Stimulated activated naive B cell treated with anti-CD40 and anti-IgM and Interleukin-4, amounts not matched to agents 10 μg/mL and 1 μg/mL and 100 μg/mL, for 72 hours (primary cell): Measurements from ENCODE around the gene ACTL7A.
A peak's percentile ranks its signal among the peaks of the same experiment; 100 is the strongest.

Experiments used
- ATAC-seq, 2 donors: fragments of 150-1000 bp; cut with Tn5 transposase; replicated peaks; 2 replicates each; pipeline ENCODE4 v1.10.0; 2021; ENCODE audit warnings: moderate library complexity in 1 of 2
- DNase-seq: peaks from one replicate; pipeline ENCODE4 v3.0.0; 2021
- H3K27ac Mint-ChIP-seq: one replicate; pipeline ENCODE4 v1.8.0; 2022; ENCODE audit warnings: mild to moderate bottlenecking, mixed read lengths
- H3K27me3 Mint-ChIP-seq, 2 donors: one replicate each; pipeline ENCODE4 v1.8.0; 2022; ENCODE audit warnings: mixed read lengths in 2 of 2
- H3K36me3 Mint-ChIP-seq, 2 donors: one replicate each; pipeline ENCODE4 v1.8.0; 2022; ENCODE audit warnings: mixed read lengths in 2 of 2, mild to moderate bottlenecking in 1 of 2
- H3K4me1 Mint-ChIP-seq, 2 donors: one replicate each; pipeline ENCODE4 v1.8.0; 2022; ENCODE audit warnings: mixed read lengths in 2 of 2, mild to moderate bottlenecking in 1 of 2
- H3K4me3 Mint-ChIP-seq, 2 donors: one replicate each; pipeline ENCODE4 v1.8.0; 2022; ENCODE audit warnings: mild to moderate bottlenecking in 2 of 2, mixed read lengths in 2 of 2, moderate library complexity in 1 of 2
- H3K9me3 Mint-ChIP-seq, 2 donors: one replicate each; pipeline ENCODE4 v1.8.0; 2022; ENCODE audit warnings: mixed read lengths in 2 of 2, mild to moderate bottlenecking in 1 of 2

Gene ACTL7A

GRCh38 chr9:108855888-108856287 lies 6.2 kb upstream of the ACTL7A start, which contains the start of gene ACTL7B:
Gene ACTL7B, minus strand, starts transcription at chr9:108855986. Its CDS starts 56 bp downstream, at chr9:108855930.
- H3K27ac Mint-ChIP-seq, result no peak within 1 kb of the TSS
- no peaks in the 10 kb centered on the region for H3K36me3 Mint-ChIP-seq
- H3K27me3 Mint-ChIP-seq, result no peaks in the 10 kb centered on the region
- H3K4me3 Mint-ChIP-seq, result no peak within 1 kb of the TSS
- no peak for DNase-seq
- no peak for ATAC-seq
- H3K9me3 Mint-ChIP-seq, result no peaks in the 10 kb centered on the region
- H3K4me1 Mint-ChIP-seq, result peaks cover 0 to 8% of the 10 kb centered on the region in 2 donors

GRCh38 chr9:108857572-108857971 lies 4.5 kb upstream of the ACTL7A start:
- ATAC-seq (no peak), DNase-seq (no peak)
- Mint-ChIP-seq H3K27me3 (no peaks in the 10 kb centered on the region), H3K27ac (no peak overlapping the region), H3K4me1 (peaks cover 0 to 8% of the 10 kb centered on the region in 2 donors), H3K9me3 (no peaks in the 10 kb centered on the region), H3K36me3 (peaks cover 0 to 4% of the 10 kb centered on the region in 2 donors), H3K4me3 (no peak overlapping the region)

- Mint-ChIP-seq H3K4me3 (no peak overlapping the region), H3K27me3 (no peaks in the 10 kb centered on the region), H3K27ac (no peak overlapping the region), H3K9me3 (no peaks in the 10 kb centered on the region), H3K36me3 (peaks cover 0 to 5% of the 10 kb centered on the region in 2 donors), H3K4me1 (peaks cover 0 to 8% of the 10 kb centered on the region in 2 donors)
- no peak for DNase-seq
- peak; percentile 31 to 48 for ATAC-seq
These were observed 2.5 kb upstream of the ACTL7A start for GRCh38 chr9:108859459-108860114.

GRCh38 chr9:108860354-108860753 lies 1.7 kb upstream of the ACTL7A start:
- H3K4me3 Mint-ChIP-seq, result no peak overlapping the region
- H3K9me3 Mint-ChIP-seq, result no peaks in the 10 kb centered on the region
- H3K27ac Mint-ChIP-seq, result no peak overlapping the region
- H3K36me3 Mint-ChIP-seq, result peaks cover 0 to 5% of the 10 kb centered on the region in 2 donors
- H3K4me1 Mint-ChIP-seq, result peaks cover 0 to 8% of the 10 kb centered on the region in 2 donors
- ATAC-seq, result no peak
- no peak for DNase-seq
- no peaks in the 10 kb centered on the region for H3K27me3 Mint-ChIP-seq

- DNase-seq (no peak), ATAC-seq (no peak)
- no peaks in the 10 kb centered on the region for H3K9me3 Mint-ChIP-seq
- no peak overlapping the region for H3K27ac Mint-ChIP-seq
- H3K36me3 Mint-ChIP-seq, result peaks cover 0 to 5% of the 10 kb centered on the region in 2 donors
- H3K4me1 Mint-ChIP-seq, result peaks cover 0 to 8% of the 10 kb centered on the region in 2 donors
- no peaks in the 10 kb centered on the region for H3K27me3 Mint-ChIP-seq
- H3K4me3 Mint-ChIP-seq, result no peak overlapping the region
These were observed 1.3 kb upstream of the ACTL7A start for GRCh38 chr9:108860764-108861163.

- Mint-ChIP-seq H3K36me3 (peaks cover 0 to 5% of the 10 kb centered on the region in 2 donors), H3K27ac (no peak overlapping the region), H3K27me3 (no peaks in the 10 kb centered on the region), H3K4me3 (no peak overlapping the region), H3K9me3 (no peaks in the 10 kb centered on the region), H3K4me1 (peaks cover 0 to 8% of the 10 kb centered on the region in 2 donors)
- ATAC-seq (no peak), DNase-seq (no peak)
These were observed 602 bp upstream of the ACTL7A start for GRCh38 chr9:108861464-108861863.

GRCh38 chr9:108863891-108864290 lies 1.8 kb downstream of the ACTL7A start:
- no peaks in the 10 kb centered on the region for H3K27me3 Mint-ChIP-seq
- H3K4me3 Mint-ChIP-seq, result no peak overlapping the region
- peaks cover 0 to 8% of the 10 kb centered on the region in 2 donors for H3K4me1 Mint-ChIP-seq
- DNase-seq, result no peak
- H3K27ac Mint-ChIP-seq, result no peak overlapping the region
- peaks cover 15 to 22% of the 10 kb centered on the region in 2 donors for H3K36me3 Mint-ChIP-seq
- no peak for ATAC-seq
- H3K9me3 Mint-ChIP-seq, result peaks cover 0 to 2% of the 10 kb centered on the region in 2 donors

- Mint-ChIP-seq H3K4me3 (no peak overlapping the region), H3K27ac (no peak overlapping the region), H3K4me1 (peaks cover 0 to 6% of the 10 kb centered on the region in 2 donors), H3K27me3 (no peaks in the 10 kb centered on the region), H3K36me3 (peaks cover 15 to 28% of the 10 kb centered on the region in 2 donors), H3K9me3 (peaks cover 0 to 2% of the 10 kb centered on the region in 2 donors)
- no peak for DNase-seq
- ATAC-seq, result no peak
These were observed 2.4 kb downstream of the ACTL7A start for GRCh38 chr9:108864446-108864845.

- DNase-seq (no peak), ATAC-seq (no peak)
- peaks cover 0 to 2% of the 10 kb centered on the region in 2 donors for H3K9me3 Mint-ChIP-seq
- no peak overlapping the region for H3K4me3 Mint-ChIP-seq
- H3K4me1 Mint-ChIP-seq, result no peaks in the 10 kb centered on the region
- H3K36me3 Mint-ChIP-seq, result peaks cover 15 to 29% of the 10 kb centered on the region in 2 donors
- no peak overlapping the region for H3K27ac Mint-ChIP-seq
- H3K27me3 Mint-ChIP-seq, result no peaks in the 10 kb centered on the region
These were observed 3.0 kb downstream of the ACTL7A start for GRCh38 chr9:108865037-108865436.

- DNase-seq (no peak), ATAC-seq (no peak)
- Mint-ChIP-seq H3K9me3 (peaks cover 0 to 2% of the 10 kb centered on the region in 2 donors), H3K27me3 (no peaks in the 10 kb centered on the region), H3K36me3 (peaks cover 22 to 38% of the 10 kb centered on the region in 2 donors), H3K4me1 (no peaks in the 10 kb centered on the region), H3K4me3 (no peak overlapping the region), H3K27ac (no peak overlapping the region)
These were observed 3.9 kb downstream of the ACTL7A start for GRCh38 chr9:108866001-108866420.

- H3K4me3 Mint-ChIP-seq, result no peak overlapping the region
- no peak overlapping the region for H3K27ac Mint-ChIP-seq
- DNase-seq (no peak), ATAC-seq (no peak)
- no peaks in the 10 kb centered on the region for H3K27me3 Mint-ChIP-seq
- peaks cover 0 to 2% of the 10 kb centered on the region in 2 donors for H3K9me3 Mint-ChIP-seq
- H3K4me1 Mint-ChIP-seq, result no peaks in the 10 kb centered on the region
- H3K36me3 Mint-ChIP-seq, result peaks cover 31 to 49% of the 10 kb centered on the region in 2 donors
These were observed 5.0 kb downstream of the ACTL7A start for GRCh38 chr9:108867116-108867515.

GRCh38 chr9:108867829-108868228 lies 5.8 kb downstream of the ACTL7A start:
- H3K27me3 Mint-ChIP-seq, result no peaks in the 10 kb centered on the region
- peaks cover 0 to 2% of the 10 kb centered on the region in 2 donors for H3K9me3 Mint-ChIP-seq
- ATAC-seq, result no peak
- no peak overlapping the region for H3K27ac Mint-ChIP-seq
- DNase-seq, result no peak
- peaks cover 34 to 49% of the 10 kb centered on the region in 2 donors for H3K36me3 Mint-ChIP-seq
- H3K4me3 Mint-ChIP-seq, result no peak overlapping the region
- no peaks in the 10 kb centered on the region for H3K4me1 Mint-ChIP-seq

- no peaks in the 10 kb centered on the region for H3K4me1 Mint-ChIP-seq
- H3K27ac Mint-ChIP-seq, result no peak overlapping the region
- ATAC-seq (no peak), DNase-seq (no peak)
- H3K9me3 Mint-ChIP-seq, result peaks cover 0 to 2% of the 10 kb centered on the region in 2 donors
- peaks cover 37 to 58% of the 10 kb centered on the region in 2 donors for H3K36me3 Mint-ChIP-seq
- H3K27me3 Mint-ChIP-seq, result no peaks in the 10 kb centered on the region
- no peak overlapping the region for H3K4me3 Mint-ChIP-seq
These were observed 7.1 kb downstream of the ACTL7A start for GRCh38 chr9:108869092-108869725.

GRCh38 chr9:108874058-108874788 lies 12.2 kb downstream of the ACTL7A start:
- Mint-ChIP-seq H3K27ac (no peak overlapping the region), H3K4me1 (no peaks in the 10 kb centered on the region), H3K9me3 (no peaks in the 10 kb centered on the region), H3K27me3 (no peaks in the 10 kb centered on the region), H3K36me3 (peaks cover 48 to 81% of the 10 kb centered on the region in 2 donors), H3K4me3 (no peak overlapping the region)
- ATAC-seq (no peak), DNase-seq (no peak)
